Activated CD8-positive, alpha-beta T cell treated with anti-CD3 and anti-CD28 coated beads for 36 hours (primary cell): Measurements from ENCODE around the gene LTB. TPM values are rescaled to one million over a fixed set of nuclear protein-coding genes. Genes with fewer than 3 reads are reported as not detected.

Experiments used
- ATAC-seq: fragments of 200-7000 bp; cut with Tn5 transposase; one replicate; pipeline ENCODE4 v1.10.0; 2021; ENCODE audit warnings: mild to moderate bottlenecking, moderate library complexity
- CTCF ChIA-PET: fragments of 350-600 bp; sonication (Branson Sonifier 250); formaldehyde crosslinking; loops from one replicate; lab custom pipeline; 2021; ENCODE audit warnings: antibody characterized with exemption; lab: Charles Lee
- POLR2A ChIA-PET: fragments of 350-600 bp; sonication (Branson Sonifier 250); formaldehyde crosslinking; loops from one replicate; lab custom pipeline; 2021; ENCODE audit warnings: antibody characterized with exemption; lab: Charles Lee
- DNase-seq: peaks from one replicate; pipeline ENCODE4 v3.0.0-alpha.2; 2020
- H3K27ac Mint-ChIP-seq: one replicate; pipeline ENCODE4 v1.8.0; 2021; ENCODE audit warnings: mild to moderate bottlenecking, mixed read lengths
- H3K27me3 Mint-ChIP-seq: one replicate; pipeline ENCODE4 v1.8.0; 2021; ENCODE audit warnings: mixed read lengths
- H3K36me3 Mint-ChIP-seq: one replicate; pipeline ENCODE4 v1.8.0; 2021; ENCODE audit warnings: low read depth, mixed read lengths
- H3K4me1 Mint-ChIP-seq: one replicate; pipeline ENCODE4 v1.8.0; 2021; ENCODE audit warnings: low read depth, mixed read lengths
- H3K4me3 Mint-ChIP-seq: one replicate; pipeline ENCODE4 v1.8.0; 2021; ENCODE audit warnings: mild to moderate bottlenecking, moderate library complexity, mixed read lengths
- H3K9me3 Mint-ChIP-seq: one replicate; pipeline ENCODE4 v1.8.0; 2021; ENCODE audit warnings: mixed read lengths
- intact Hi-C: fragments of 100-400 bp; cut with micrococcal nuclease; formaldehyde crosslinking; loops from one replicate; pipeline ENCODE4 v1.10.0; 2022
- total RNA-seq, 2 experiments: library from RNA; stranded (reverse); gene quantifications; one replicate each; pipeline ENCODE4 v1.2.3, GENCODE V29; 2021
- TF ChIP-seq, protein P1 (sequence below): fragments of 200-600 bp; IDR thresholded peaks from one replicate; pipeline ENCODE4 v1.8.0; 2022; ENCODE audit warnings: antibody characterized with exemption, mild to moderate bottlenecking

The LTB gene
- total RNA-seq, 2 experiments from 2014 or later, result 368 to 375 TPM

DNA sequence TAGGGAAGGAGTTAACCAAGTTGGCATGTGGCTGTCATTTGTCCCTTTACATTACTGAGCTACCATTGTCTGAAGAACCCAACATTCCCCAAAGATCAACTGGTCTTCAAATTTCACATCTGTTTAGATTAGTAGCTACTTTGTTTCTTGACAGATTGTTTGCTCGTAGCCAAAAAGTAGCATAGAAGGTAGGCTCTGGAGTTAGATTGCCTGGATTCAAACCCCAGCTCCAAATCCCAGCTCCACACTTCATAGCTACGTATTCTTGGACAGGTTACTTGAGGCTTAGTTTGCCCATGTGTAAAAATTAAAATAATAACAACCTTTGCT lies 33.7 kb downstream of the LTB start:
- H3K27ac Mint-ChIP-seq, result peak overlapping the region; percentile 80
- peaks cover 39% of the 10 kb centered on the region for H3K4me1 Mint-ChIP-seq
- ATAC-seq (no peak), DNase-seq (no peak)
- H3K27me3 Mint-ChIP-seq, result no peaks in the 10 kb centered on the region
- POLR2A ChIA-PET, result interaction anchor here (0.6 to 5.0 kb wide), 9 partner anchors 13 to 147 kb away, joined by 3 to 57 read pairs (median 5); partner anchors contain the start of genes LST1, LTB and TNF
- intact Hi-C loops, result loop anchor here (5.0 to 10.0 kb wide), 3 partner anchors 34 to 186 kb away; partner anchors contain the start of genes C6orf47, CLIC1, CSNK2B and GPANK1
- CTCF ChIA-PET, result interaction anchor here (0.7 to 56.2 kb wide), 6 partner anchors 11 to 74 kb away, joined by 3 to 2542 read pairs (median 4); partner anchors contain the start of genes LST1, LTB, NCR3 and TNF
- H3K9me3 Mint-ChIP-seq, result no peaks in the 10 kb centered on the region
- TF ChIP-seq, protein P1, sequence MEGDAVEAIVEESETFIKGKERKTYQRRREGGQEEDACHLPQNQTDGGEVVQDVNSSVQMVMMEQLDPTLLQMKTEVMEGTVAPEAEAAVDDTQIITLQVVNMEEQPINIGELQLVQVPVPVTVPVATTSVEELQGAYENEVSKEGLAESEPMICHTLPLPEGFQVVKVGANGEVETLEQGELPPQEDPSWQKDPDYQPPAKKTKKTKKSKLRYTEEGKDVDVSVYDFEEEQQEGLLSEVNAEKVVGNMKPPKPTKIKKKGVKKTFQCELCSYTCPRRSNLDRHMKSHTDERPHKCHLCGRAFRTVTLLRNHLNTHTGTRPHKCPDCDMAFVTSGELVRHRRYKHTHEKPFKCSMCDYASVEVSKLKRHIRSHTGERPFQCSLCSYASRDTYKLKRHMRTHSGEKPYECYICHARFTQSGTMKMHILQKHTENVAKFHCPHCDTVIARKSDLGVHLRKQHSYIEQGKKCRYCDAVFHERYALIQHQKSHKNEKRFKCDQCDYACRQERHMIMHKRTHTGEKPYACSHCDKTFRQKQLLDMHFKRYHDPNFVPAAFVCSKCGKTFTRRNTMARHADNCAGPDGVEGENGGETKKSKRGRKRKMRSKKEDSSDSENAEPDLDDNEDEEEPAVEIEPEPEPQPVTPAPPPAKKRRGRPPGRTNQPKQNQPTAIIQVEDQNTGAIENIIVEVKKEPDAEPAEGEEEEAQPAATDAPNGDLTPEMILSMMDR, result no peak
- peak overlapping the region; percentile 80 for H3K4me3 Mint-ChIP-seq
- peaks cover 21% of the 10 kb centered on the region for H3K36me3 Mint-ChIP-seq

DNA sequence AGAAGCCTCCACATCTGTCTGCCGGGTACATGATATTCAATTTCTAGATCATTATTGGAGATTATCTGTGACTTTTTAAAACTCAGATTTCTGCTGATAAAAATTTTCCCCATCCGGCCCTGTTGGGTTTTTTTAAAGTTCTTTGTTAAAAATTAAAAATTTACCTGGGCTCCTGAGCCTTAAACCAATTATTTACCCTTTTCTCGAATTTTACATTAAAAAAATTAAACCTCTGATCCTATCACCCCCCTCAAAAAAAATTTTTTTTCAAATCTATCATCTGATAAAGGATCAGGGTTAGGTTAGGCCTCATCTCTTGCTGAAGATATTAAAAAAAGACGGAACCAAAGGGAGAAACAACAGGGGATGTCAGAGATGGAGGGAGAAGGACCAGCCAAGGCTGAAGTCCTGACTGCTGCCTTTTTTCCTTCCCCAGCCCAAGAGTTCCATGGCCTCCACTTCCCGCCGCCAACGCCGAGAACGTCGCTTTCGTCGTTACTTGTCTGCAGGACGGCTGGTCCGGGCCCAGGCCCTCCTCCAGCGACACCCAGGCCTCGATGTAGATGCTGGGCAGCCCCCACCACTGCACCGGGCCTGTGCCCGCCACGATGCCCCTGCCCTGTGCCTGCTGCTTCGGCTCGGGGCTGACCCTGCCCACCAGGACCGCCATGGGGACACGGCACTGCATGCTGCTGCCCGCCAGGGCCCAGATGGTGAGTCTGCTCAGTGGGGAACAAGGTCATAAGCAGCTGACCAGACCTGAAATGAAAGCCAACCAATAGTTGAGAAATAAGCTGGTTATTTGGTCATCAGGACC lies 34.3 kb downstream of the LTB start:
- intact Hi-C loops, result loop anchor here (1.0 to 10.0 kb wide), 4 partner anchors 34 to 187 kb away; partner anchors contain the start of genes C6orf47, CLIC1, CSNK2B and GPANK1
- CTCF ChIA-PET, result interaction anchor here (0.7 to 56.2 kb wide), 7 partner anchors 12 to 74 kb away, joined by 3 to 2542 read pairs (median 4); partner anchors contain the start of genes LST1, LTB, NCR3 and TNF
- H3K36me3 Mint-ChIP-seq, result peaks cover 18% of the 10 kb centered on the region

DNA sequence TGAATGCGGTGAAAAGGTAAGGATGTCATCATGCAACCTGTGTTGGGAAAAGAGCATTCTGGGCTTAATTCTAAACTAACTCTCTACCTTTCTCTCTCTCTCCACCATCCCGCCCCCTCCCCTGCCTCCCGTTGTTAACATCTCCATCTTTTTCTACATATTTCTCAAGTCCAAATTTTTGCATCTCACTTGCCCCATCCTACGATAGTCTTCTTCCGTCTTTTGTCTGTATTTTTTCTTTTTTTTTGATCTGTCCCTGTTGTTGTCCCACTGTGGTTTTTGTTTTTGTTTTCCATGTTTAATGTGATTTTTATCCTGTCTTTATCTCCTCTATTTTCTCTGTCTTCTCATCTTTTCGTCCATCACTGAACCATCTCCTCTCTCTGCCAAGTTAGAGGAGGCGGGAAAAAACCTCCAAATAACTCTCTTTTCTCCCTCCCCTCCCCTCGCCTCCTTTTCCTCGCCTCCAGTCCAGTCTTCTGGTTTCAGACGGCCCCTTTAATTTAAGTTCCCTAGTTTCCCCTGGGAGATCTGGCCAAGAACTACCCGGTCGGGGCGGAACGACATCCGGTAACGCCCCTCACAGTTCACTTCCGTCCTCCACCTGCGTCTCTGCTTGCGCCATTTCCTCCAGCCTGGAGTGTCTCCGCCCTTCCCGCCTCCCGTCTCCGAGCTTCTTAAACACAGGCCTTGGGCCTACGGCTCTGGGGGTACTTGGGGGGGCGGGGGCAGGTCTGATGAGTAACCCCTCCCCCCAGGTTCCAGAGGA lies 35.1 kb downstream of the LTB start, which contains the start of gene NFKBIL1:
TSS of gene NFKBIL1 (plus strand) at position 651 of the 769 bp plus-strand sequence. CDS start at position 738, 87 bp downstream.
- intact Hi-C loops, result loop anchor here (1.0 to 10.0 kb wide), 4 partner anchors 35 to 188 kb away; partner anchors contain the start of genes C6orf47, CLIC1, CSNK2B and GPANK1
- peaks cover 20% of the 10 kb centered on the region for H3K36me3 Mint-ChIP-seq
- ChIA-PET POLR2A (interaction anchor here (0.9 to 5.0 kb wide), 13 partner anchors 12 to 55 kb away, joined by 3 to 57 read pairs (median 4); partner anchors contain the start of genes LST1, LTB, MICB and NCR3), CTCF (interaction anchor here (1.0 to 56.2 kb wide), 7 partner anchors 16 to 191 kb away, joined by 3 to 2542 read pairs (median 4); partner anchors contain the start of genes BAG6, LST1, LTB and MICB)
- peaks cover 40% of the 10 kb centered on the region for H3K4me1 Mint-ChIP-seq
- TF ChIP-seq, protein P1, result peak; percentile 64
- H3K4me3 Mint-ChIP-seq, result peak within 1 kb of the TSS; percentile 80
- ATAC-seq (peak; percentile 85), DNase-seq (peak; percentile 97)
- no peaks in the 10 kb centered on the region for H3K9me3 Mint-ChIP-seq
- peak within 1 kb of the TSS; percentile 80 for H3K27ac Mint-ChIP-seq
- H3K27me3 Mint-ChIP-seq, result no peaks in the 10 kb centered on the region

More for the DNA sequence above, 34.3 kb downstream of the LTB start:
- DNase-seq (no peak), ATAC-seq (no peak)
- POLR2A ChIA-PET, result interaction anchor here (0.6 to 5.0 kb wide), 11 partner anchors 12 to 147 kb away, joined by 3 to 57 read pairs (median 3); partner anchors contain the start of genes LST1, LTB and TNF
- peak overlapping the region; percentile 80 for H3K27ac Mint-ChIP-seq
- peak overlapping the region; percentile 80 for H3K4me3 Mint-ChIP-seq
- H3K9me3 Mint-ChIP-seq, result no peaks in the 10 kb centered on the region
- peaks cover 40% of the 10 kb centered on the region for H3K4me1 Mint-ChIP-seq
- TF ChIP-seq, protein P1, result no peak
- H3K27me3 Mint-ChIP-seq, result no peaks in the 10 kb centered on the region

DNA sequence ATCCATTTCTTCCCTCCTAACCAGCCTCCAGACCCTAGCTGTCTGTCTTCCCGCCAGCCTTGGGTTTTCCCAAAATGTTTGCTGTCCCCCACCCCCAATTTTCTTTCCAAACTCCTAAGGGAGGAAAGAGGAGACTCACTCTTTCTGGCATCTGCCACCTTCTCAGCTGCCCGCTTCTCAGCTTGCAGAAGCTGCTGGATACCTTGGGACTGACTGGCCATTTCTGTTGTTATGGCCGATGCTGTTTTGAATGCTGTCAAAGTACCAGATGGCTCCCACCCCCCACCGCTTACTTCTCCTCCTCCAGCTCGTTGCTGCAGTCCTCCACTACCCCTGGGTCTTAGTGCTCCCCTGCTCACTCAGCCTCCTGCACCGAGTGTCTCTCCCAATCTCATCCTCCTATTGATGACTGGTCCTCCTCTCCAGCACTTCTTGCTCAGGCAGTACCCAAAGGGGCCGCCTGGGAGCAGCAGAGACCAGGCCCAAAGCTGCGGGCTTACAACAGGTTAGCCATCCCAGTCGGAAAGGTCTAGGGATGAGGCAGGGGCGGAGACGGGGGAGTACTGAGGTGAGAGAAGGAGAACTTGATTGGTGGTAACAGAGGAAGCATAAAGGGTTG lies 35.8 kb downstream of the LTB start, which contains the start of gene ATP6V1G2:
TSS of gene ATP6V1G2 (minus strand) at position 270 of the 619 bp plus-strand sequence. CDS start at position 221, 49 bp downstream.
- H3K27ac Mint-ChIP-seq, result peak within 1 kb of the TSS; percentile 80
- DNase-seq (peak; percentile 95), ATAC-seq (peak; percentile 75)
- H3K4me3 Mint-ChIP-seq, result peak within 1 kb of the TSS; percentile 80
- TF ChIP-seq, protein P1, result peak; percentile 96
- H3K4me1 Mint-ChIP-seq, result peaks cover 38% of the 10 kb centered on the region
- ChIA-PET CTCF (interaction anchor here (0.5 to 56.2 kb wide), 17 partner anchors 10 to 192 kb away, joined by 3 to 2542 read pairs (median 3); partner anchors contain the start of genes APOM, BAG6, LST1 and LTA), POLR2A (interaction anchor here (0.9 to 5.0 kb wide), 11 partner anchors 30 to 76 kb away, joined by 3 to 57 read pairs (median 4); partner anchors contain the start of genes LST1, LTB, MICB and NCR3)
- intact Hi-C loops, result loop anchor here (5.0 to 10.0 kb wide), 3 partner anchors 36 to 188 kb away; partner anchors contain the start of genes C6orf47, CLIC1, CSNK2B and GPANK1
- peaks cover 19% of the 10 kb centered on the region for H3K36me3 Mint-ChIP-seq
- H3K27me3 Mint-ChIP-seq, result no peaks in the 10 kb centered on the region
- no peaks in the 10 kb centered on the region for H3K9me3 Mint-ChIP-seq
